Iris pigment epithelial cell (primary cell): ENCODE measurements around the gene GRK6.
"Not testable (repeated sequence)": the region's sequence is repeated elsewhere in the genome, so short reads cannot be mapped to it uniquely, and the experiment has no call there.

Source experiments
- DNase-seq: peaks from one replicate; pipeline ENCODE4 v3.0.0-alpha.2; 2011; ENCODE audit warnings: low read depth

Gene GRK6

DNA sequence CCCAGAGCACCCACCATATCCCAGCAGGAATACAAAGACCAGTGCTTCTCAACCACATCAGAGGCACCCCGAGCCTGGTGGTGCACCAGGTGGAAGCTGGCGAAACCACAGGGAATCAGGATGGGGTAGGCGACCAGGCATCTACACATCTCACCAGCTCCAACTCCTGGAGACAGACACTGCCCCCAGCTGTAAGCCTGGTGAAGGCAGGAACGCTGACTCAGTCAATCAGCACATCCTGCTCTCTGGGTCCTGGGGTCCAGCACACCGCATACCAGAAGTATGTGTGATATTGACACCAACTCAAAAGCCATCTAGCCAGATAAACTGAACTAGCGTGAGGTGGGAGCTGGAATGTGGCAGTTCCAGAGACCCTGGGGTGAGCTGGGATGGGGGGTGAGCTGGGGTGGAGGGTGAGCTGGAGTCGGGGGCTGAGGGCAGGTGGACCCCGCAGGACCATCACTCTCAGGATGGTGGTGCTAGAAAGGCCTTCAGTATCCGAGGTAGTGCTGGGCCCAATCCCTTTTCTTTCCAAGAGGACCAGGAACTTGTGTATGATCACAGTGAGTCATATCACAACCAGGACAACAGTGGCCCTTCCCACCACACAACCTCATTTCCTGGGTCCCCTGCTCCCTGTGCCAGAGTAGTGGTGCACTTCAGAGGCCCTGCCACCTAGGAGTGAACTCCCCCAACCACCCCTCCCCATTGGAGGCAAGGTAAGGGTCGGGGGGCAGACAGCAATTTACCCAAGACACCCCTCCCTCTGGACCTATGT, 44.5 kb downstream of the GRK6 start:
- DNase-seq: peak; percentile 88

DNA sequence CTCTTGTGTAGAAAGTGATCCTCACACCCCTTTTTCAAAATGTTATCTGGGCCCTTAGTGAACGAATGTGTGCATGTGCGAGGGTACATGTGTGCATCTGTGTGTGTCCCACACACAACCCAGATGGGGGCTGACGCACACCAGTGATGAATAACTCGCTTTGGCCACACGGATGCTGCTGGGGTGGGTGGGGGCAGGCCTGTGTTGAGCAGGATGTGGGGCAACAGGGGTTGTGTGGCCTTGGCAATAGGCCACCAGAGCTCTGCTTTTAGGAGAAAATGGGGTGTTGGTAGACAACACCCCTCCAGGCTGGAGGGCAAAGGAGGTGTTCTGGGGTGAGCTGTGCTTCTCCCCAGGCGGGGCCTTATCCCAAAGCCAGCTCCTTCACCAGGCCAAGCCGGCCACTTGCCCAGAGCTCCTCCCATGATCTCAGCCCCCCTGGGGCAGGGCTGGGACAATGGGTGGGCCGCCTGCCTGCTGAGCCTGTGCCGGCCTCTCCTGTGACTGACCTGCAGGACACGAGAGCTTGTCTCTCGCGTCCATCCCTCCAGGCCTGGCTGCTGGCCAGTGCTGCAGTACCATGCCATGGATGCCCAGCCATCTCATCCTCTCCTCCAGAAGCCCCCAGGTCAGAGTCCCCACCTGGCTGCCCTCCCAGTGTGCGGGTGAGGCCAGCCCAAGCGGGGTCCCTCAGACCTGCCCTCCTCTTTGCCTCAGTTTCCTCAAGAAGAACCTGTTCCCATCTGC, 45.3 kb downstream of the GRK6 start:
- DNase-seq: peak; percentile 80

GRCh38 chr5:177472460-177473442, 46.3 kb downstream of the GRK6 start:
- no peak for DNase-seq

DNA sequence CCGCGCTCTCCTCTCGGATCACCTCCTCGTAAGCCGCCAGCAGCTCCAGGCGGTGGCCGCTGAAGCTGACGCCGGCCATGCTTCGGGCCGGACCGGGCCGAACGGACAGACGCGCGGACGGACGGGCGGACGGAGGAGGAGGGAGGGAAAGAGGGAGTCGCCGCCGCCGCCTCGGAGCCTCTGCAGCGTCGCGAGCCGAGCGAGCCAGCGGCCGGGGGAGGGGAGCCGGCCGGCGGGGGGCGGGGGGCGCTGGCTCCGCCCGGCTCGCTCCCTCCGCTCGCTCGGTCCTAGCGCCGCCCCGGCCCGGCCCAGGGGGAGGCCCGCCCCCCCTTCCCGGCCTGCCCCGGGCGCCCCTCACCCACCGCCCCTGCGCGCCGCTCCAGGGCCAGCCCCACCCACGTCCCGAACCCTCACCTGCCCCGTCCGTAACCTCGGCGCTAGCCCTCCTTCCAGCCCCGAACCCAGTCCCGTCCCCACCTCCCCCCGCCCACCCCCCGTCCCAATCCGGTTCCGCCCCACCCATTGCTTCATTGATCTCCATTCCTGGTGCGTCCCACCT, 47.0 kb downstream of the GRK6 start, which contains the start of gene DBN1:
DBN1 (minus strand) TSS at position 192 of the 559 bp plus-strand sequence; CDS start at position 79, 113 bp downstream.
- DNase-seq: peak; percentile 62

- no peak for DNase-seq
Measured at GRCh38 chr5:177474002-177474476, 47.6 kb downstream of the GRK6 start.

- DNase-seq: no peak
Measured at GRCh38 chr5:177474846-177475562, 48.5 kb downstream of the GRK6 start.

DNA sequence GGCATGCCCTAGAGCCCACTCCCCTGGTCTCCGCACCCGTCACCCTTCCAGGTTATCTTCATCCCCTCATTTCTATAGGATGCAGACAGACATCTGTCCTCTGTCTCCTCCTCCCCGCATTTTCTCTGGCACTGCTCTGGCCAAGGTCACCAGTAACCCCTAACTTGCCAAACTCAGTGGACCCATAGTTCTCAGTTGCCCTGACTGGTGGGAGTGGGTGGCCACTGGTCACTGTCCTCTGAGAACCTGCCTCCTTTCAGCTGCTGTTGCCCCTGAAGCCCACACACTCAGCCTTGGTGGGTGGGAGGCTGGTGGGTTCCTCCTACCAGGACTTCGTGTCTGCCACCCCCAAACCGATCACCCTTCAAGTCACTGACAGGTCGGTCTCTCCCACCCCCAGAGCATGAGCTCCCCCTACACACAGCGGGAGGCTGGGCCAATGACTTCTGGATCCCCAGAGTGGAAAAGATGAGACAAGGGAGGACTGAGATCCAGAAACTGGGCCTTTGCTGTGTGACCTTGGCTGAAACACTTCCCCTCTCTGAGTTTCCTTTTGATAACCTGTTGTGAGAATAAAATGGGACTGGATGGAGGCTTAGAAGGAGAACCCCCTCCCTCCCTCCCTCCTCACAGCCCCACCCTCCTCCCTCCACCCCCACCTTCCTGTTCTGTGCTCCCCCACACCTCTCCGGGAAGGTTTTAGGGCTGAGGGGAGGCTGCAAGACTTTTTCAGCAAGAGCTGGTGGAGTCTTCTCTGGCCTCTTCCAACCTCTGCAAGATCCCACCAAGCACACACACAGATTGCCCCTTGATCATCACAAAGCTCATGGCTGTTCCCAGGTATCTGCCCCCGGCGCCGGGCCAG, 49.3 kb downstream of the GRK6 start:
- no peak for DNase-seq

GRCh38 chr5:177476531-177477233, 50.2 kb downstream of the GRK6 start:
- no peak for DNase-seq

- no peak for DNase-seq
Measured at GRCh38 chr5:177477701-177478477, 51.4 kb downstream of the GRK6 start.

GRCh38 chr5:177478711-177479646, 52.5 kb downstream of the GRK6 start:
- no peak for DNase-seq

DNA sequence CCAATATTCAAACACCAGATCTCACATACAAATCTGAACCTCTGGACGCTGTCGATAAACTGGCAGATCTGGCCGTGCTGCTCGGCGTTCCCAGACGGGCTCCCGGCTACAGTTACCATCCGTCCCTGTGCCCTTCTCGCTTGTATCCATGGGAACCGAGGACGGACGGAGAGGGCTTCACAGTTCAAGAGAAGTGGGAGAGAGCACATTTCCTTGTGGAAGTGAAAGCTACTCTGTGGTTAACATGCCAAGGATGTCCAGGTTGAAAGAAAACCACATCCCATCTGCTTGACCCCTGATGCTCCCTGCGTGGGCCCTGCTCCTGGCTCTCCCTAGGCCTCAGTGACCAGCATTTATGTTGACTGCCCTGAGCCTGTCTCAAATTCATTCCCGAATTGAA, 53.3 kb downstream of the GRK6 start:
- peak; percentile 67 for DNase-seq

DNA sequence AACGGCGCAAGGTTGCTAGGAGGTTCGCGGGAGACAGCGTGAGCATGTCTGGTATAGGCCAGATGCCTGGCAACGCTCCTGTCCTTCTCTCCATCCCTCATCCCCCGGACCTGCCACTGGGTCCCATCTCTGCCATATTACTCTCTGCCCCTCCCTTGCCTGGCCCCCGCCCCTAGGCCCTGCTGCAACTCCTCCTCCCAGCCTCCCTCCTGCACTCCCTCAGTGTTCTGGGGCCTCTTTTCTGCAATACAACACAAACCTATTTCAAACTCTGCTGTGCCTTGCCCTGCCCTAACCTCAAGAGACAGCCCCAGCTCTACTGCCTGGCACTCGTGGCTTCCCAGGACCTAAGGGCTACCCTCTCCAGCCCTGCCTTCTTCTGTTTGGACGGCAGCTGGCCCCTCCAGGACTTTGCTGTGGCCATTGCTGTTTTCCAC, 55.9 kb downstream of the GRK6 start:
- DNase-seq: no peak

DNA sequence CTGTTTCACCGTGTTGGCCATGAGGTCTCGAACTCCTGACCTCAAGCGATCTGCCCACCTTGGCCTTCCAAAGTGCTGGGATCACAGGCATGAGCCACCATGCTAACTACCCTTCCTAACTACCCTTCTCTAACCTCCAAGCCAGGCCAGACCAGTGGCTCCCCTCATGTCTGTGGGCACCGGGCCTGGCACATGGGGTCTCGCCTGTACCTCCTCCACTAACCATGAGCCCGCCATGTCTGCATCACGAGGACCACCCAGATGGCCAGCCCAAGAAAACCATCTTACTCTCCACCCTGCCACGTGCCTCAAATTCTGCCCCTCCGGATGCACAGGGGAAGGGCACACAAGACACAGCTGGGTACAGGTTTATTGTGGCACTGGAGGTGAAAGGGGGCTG, 56.6 kb downstream of the GRK6 start:
- DNase-seq: no peak

- no peak for DNase-seq
Measured at GRCh38 chr5:177483994-177484901, 57.8 kb downstream of the GRK6 start.

DNA sequence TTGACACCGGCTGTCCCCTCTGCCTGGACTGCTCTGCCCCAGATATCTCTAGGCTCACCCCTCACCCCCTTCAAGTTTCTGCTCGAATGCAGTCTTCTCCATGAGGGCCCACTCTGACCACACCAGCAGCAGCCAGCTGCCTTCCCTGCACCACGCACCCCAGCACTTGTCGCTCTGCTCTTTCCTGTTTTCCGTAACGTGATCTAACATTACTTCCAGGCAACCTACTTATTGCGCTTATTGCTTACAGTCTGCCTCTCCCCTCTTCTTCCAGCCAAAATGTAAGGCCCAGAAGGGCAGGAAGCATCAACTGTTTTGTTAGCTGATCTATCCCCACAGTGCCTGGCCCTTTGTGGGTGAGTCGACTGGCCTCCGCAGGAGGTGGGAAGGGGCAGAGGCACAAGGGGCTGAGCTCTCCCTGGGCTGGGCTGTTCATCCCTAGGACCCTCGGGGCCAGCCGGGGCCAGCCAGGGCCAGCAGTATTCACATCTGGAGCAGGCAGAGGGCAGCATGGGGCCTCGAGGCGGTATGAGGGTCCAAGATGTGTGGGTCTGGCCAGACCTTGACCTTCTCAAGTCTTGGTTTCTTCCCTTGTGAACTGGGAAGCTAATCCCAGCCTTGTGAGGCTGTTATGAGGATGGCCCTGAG, 58.5 kb downstream of the GRK6 start:
- DNase-seq: no peak

GRCh38 chr5:177485753-177486152, 59.3 kb downstream of the GRK6 start:
- DNase-seq: not testable (repeated sequence)
